Mononuclear cell (primary cell): ENCODE data around the gene CRABP1. TPM values are rescaled to one million over a fixed set of nuclear protein-coding genes. Genes with fewer than 3 reads are reported as not detected.

Source experiments
- H3K27me3 ChIP-seq: 2 replicates; pipeline ENCODE4 v1.6.0; 2011; ENCODE audit warnings: low read length, control low read depth; ENCODE audit not compliant: insufficient read depth
- H3K4me1 ChIP-seq: 2 replicates; pipeline ENCODE4 v1.5.1; 2011; ENCODE audit warnings: mild to moderate bottlenecking, low read length, control low read depth; ENCODE audit not compliant: insufficient read depth
- H3K4me3 ChIP-seq: 2 replicates; pipeline ENCODE4 v1.5.1; 2011; ENCODE audit warnings: mild to moderate bottlenecking, low read length, moderate library complexity
- H3K9me3 ChIP-seq: 2 replicates; pipeline ENCODE4 v1.5.1; 2011; ENCODE audit warnings: low read depth, mild to moderate bottlenecking, control low read depth, low read length
- total RNA-seq: library from RNA; depleted of rRNA; stranded (reverse); fragments of >200 nt; gene quantifications from one replicate; pipeline ENCODE4 v1.2.3, GENCODE V29; 2012

The CRABP1 gene
- total RNA-seq, 1 donor, result not detected

DNA sequence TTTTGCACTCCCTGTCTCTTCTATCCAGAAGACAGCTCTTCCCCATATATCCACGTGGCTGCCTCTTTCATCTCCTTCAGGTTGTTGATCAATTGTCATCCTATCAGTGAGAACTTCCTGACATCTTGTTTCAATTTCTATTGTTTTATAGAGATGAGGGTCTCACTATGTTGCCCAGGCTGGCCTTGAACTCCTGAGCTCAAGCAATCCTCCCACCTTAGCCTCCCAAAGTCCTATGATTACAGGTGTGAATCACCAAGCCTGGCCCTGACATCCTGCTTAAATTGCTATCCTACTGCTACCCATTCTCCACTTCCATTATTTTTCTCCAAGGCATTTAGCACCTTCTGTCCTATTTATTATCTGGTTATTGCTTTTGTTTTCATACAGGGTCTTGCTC, 53.0 kb downstream of the CRABP1 start:
- H3K4me1 ChIP-seq, result no peaks in the 10 kb centered on the region
- H3K4me3 ChIP-seq, result no peak overlapping the region
- H3K27me3 ChIP-seq, result no peaks in the 10 kb centered on the region
- H3K9me3 ChIP-seq, result no peaks in the 10 kb centered on the region

DNA sequence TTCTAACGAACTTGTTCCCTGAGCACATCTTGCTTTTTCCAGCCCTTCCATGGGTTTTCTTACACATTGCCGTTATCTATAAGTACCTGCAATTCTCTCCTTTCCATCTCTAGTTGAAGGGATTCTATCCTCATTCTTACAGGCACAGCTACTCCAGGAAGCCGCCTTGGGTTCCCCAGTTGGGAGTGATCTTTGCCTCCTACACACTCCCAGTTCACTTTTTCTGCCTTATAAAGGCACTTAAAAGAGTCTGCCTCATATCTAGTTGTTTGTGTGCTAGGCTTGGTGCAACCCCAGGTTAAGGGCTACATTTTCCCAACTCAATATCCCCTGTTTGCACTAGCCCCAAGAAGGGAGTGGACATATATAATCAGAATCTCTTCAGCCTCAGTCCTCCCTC, 53.9 kb downstream of the CRABP1 start:
- Histone ChIP-seq H3K9me3 (no peaks in the 10 kb centered on the region), H3K27me3 (no peaks in the 10 kb centered on the region), H3K4me3 (no peak overlapping the region), H3K4me1 (peaks cover 7% of the 10 kb centered on the region)

DNA sequence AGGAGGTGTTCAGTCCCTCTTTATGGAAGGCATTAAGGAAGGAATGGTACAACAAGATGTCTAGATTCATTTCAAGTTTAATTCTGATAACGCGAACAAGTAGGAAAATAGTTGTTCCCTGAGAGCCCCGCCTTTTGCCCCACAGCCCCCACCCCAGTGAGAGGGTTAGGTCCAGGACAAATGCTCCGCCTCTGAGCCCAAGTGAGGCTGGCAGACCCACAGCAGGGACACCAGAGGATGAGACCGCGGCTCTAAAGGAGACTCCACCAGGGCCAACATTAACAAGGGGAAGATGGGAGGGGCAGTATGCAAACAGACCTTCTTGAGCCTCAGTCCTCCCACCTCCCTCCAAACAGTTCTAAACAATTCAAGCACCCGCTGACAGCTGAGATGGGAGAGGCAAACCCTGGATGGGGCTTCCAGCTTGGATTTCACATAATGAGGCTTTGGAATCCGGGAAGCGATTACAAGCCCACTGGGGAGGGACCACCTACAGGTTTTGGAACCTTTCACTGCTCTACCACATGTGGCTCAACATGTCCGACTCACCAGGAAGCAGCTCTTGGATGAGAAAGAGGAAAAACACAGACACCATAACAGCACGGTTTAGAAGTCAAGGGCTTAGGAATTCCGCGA, 54.9 kb downstream of the CRABP1 start:
- no peaks in the 10 kb centered on the region for H3K9me3 ChIP-seq
- peaks cover 18% of the 10 kb centered on the region for H3K4me1 ChIP-seq
- H3K4me3 ChIP-seq, result no peak overlapping the region
- H3K27me3 ChIP-seq, result no peaks in the 10 kb centered on the region

DNA sequence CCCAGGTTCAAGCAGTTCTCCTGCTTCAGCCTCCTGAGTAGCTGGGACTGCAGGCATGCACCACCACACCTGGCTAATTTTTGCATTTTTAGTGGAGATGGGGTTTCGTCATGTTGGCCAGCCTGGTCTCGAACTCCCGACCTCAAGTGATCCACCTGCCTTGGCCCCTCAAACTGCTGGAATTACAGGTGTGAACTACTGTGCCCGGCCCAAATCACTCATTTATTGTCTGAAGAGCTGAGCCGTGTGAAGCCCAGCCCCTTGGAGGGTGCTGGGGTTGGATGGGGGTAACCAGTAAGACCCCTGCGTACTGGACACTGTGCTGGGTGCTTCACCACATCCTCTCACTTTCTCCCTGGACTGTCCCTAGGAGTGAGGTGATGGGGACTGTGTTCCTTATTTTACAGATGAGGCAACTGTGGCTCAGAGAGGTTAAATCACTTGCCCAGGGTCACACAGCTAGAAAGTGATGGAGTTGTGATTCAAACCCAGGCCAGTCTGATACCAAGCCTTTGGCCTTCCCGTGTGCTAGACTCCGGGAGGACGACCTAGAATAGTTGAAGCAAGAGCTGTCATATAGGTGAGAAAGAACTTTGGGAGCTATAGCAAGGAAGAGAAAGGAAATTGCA, 56.1 kb downstream of the CRABP1 start:
- no peaks in the 10 kb centered on the region for H3K27me3 ChIP-seq
- H3K4me3 ChIP-seq, result no peak overlapping the region
- H3K4me1 ChIP-seq, result peaks cover 18% of the 10 kb centered on the region
- H3K9me3 ChIP-seq, result no peaks in the 10 kb centered on the region

DNA sequence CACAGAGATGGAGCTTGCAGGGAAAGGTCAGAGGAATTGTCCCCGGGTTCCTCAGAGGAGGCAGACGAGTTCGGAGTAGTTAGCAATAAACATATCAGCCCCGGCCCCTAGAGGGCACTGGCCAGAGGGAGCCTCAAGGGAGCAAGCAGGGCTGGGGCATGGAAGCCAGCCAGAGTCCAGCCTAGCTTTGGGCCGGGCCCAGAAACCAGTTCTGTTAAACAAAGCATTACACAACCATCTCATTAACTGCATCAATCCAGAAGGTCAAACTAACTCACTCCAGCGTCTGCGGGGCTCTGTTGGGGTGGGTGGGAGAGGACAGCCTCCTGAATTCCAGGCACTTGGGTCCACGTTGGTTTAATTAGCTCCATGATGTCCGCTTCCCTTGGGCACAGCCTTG, 56.8 kb downstream of the CRABP1 start:
- Histone ChIP-seq H3K9me3 (no peaks in the 10 kb centered on the region), H3K4me1 (peaks cover 20% of the 10 kb centered on the region), H3K4me3 (no peak overlapping the region), H3K27me3 (no peaks in the 10 kb centered on the region)

DNA sequence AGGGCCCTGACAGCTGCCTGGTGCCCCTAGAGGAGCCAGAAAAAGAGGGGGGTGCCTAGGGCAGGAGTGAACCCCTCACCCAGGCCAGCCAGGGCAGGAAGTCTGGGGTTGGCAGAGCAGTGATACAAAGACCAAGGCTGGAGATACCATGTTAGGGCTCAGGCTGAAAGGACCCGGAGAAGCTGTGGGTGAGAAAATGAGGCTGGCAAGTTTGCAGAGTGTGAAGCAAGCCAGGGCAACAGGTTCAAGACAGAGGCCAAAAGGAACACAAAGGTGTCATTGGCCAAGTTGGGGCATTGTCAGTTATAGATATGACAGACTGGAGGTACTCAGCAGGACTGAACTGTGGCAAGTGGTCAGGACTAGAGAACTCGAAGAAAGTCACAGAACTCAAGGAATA, 57.2 kb downstream of the CRABP1 start:
- Histone ChIP-seq H3K27me3 (no peaks in the 10 kb centered on the region), H3K4me1 (peaks cover 23% of the 10 kb centered on the region), H3K4me3 (no peak overlapping the region), H3K9me3 (no peaks in the 10 kb centered on the region)

Other genes starting within 250 kb of the CRABP1 start
- gene SH2D7, start 247.8 kb upstream of the CRABP1 start, total RNA-seq, result not detected
- gene CIB2, start 208.9 kb upstream of the CRABP1 start, total RNA-seq, result 1.9 TPM
- gene IDH3A, start 191.0 kb upstream of the CRABP1 start, total RNA-seq, result 40.5 TPM
- 0.52 TPM for gene ACSBG1, start 105.8 kb upstream of the CRABP1 start, total RNA-seq
- 22.0 TPM for gene DNAJA4, start 75.8 kb upstream of the CRABP1 start, total RNA-seq
- gene SKIC8, start 40.7 kb upstream of the CRABP1 start, total RNA-seq, result 16.6 TPM
- gene IREB2, start 97.9 kb downstream of the CRABP1 start, total RNA-seq, result 68.1 TPM
- 0.94 TPM for gene HYKK, start 167.2 kb downstream of the CRABP1 start, total RNA-seq
- 70.6 TPM for gene PSMA4, start 200.1 kb downstream of the CRABP1 start, total RNA-seq
- gene CHRNA5, start 225.2 kb downstream of the CRABP1 start, total RNA-seq, result 0.52 TPM